Choroid plexus epithelial cell (primary cell): ENCODE measurements around the gene SDCBP2.
A peak's percentile ranks its signal among the peaks of the same experiment; 100 is the strongest.

Experiments
- DNase-seq: peaks from one replicate; pipeline ENCODE4 v3.0.0-alpha.2; 2010; ENCODE audit warnings: low read depth
- H3K4me3 ChIP-seq: 2 replicates; pipeline ENCODE4 v1.5.1; 2011; ENCODE audit warnings: low read depth, mild to moderate bottlenecking, control low read depth, low read length, moderate library complexity
- CTCF ChIP-seq: conservative IDR thresholded peaks from 2 replicates; pipeline ENCODE4 v1.5.1; 2011; ENCODE audit warnings: low read depth, mild to moderate bottlenecking, control low read depth, inconsistent platforms, low read length, moderate library complexity

Gene SDCBP2

DNA sequence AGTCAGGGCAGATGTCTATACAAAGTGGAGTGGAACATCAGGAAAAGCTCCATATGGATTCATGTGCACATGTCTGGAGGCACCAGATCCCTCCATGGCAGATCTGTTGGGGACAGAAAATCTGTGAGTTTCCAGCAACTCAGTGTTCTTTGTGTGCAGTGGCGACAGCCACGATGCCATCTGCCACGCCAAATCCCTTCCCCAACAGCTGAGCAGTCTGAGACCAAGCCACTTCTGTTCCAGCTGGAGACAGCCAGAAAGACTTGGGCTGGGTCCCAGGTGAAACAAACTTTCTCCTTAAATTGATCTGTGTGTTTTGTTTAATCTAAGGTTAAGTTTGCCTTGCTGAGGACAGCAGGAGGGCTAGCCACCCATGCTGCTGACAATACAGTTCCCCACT is 41.0 kb upstream of the SDCBP2 start:
- H3K4me3 ChIP-seq, result no peak overlapping the region
- no peak for TF ChIP-seq CTCF
- DNase-seq, result no peak

DNA sequence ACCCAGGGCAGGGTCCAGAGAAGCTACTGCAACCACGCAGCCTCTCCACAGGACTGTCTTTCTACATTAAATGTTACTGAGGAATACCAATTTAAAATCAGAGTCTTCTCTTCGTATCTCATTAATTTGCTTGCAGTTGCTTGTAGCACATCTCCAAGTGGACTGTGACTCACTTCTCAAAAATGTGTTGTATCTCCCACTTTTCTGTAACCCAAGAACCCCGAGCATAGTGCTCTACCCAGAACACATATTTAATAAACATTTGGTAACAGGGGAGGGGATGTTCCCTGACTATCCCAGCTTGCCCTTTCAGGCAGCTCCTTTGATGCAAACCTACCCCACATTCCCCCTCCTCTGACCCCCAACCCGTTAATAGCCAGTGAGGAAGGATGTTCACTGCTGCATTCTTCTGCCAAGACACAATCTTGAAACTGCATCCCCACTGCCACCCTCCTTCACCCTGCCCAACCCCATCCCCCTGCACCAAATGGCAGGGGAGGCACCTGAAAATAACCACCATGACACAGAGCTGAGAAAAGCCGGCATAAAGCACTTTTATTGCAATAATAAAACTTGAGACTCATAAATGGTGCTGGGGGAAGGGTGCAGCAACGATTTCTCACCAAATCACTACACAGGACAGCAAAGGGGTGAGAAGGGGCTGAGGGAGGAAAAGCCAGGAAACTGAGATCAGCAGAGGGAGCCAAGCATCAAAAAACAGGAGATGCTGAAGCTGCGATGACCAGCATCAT is 39.7 kb upstream of the SDCBP2 start:
- DNase-seq, result peak; percentile 81
- TF ChIP-seq CTCF, result no peak
- H3K4me3 ChIP-seq, result no peak overlapping the region

- no peak for DNase-seq
- TF ChIP-seq CTCF, result no peak
- H3K4me3 ChIP-seq, result no peak overlapping the region
These were observed 38.5 kb upstream of the SDCBP2 start for GRCh38 chr20:1367479-1367878.

DNA sequence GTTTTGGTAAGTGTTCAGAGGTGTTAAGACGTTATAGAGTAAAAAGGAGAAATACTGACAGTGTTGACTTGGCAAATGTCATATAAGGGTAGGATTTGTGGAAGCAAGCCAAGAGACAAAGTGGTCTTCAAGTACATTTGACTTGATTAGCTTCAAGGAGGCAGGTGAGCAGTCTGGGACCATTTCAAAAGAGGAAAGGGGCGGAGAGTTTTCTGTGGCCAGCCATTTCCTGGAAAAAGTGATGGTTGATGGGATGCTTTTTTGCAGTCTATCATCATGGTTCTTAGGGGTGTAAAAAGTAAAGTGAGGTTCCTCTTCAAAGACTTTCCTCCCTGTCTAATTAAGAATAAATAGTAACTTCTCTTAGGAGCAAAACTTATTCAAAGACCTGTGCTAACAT is 35.2 kb upstream of the SDCBP2 start:
- H3K4me3 ChIP-seq, result no peak overlapping the region
- no peak for DNase-seq
- TF ChIP-seq CTCF, result no peak

DNA sequence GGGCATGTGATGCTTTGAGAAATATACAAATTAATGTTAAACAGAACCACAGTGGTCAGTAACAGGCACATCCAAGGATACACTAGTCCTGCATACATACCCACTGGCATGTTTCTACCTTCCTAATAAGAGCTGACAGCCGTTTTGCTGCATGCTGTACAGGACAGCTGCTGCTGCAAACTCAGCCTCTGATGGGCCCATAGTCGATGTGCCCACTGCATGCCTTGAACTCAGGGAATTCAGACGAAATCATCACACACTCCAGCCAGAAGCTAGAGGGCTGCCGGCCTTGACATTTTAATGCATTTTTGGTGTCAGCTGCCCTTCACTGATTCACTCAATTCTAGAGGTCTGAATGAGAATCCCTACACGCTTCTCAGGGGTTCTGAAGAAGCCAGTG is 34.6 kb upstream of the SDCBP2 start:
- H3K4me3 ChIP-seq, result no peak overlapping the region
- no peak for DNase-seq
- no peak for TF ChIP-seq CTCF

DNA sequence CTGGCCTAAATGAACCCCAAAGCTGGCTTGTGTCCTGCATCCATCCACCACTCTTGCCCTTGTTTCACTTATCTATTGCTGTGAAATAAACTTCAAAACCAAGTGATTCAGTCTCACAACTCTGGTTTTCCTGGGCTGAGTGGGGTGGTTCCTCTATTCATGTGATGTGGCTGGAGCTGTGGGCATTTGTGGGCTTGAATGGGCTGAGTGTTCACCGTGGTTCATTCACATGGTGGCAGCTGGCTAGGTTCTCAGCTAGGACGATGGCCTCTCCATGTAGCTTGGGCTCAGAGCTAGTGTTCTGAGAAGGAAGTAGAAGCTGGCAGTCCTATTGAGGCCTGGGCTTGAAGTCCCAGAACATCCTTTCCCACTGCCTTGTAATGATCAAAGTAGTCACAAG is 33.5 kb upstream of the SDCBP2 start:
- H3K4me3 ChIP-seq, result no peak overlapping the region
- no peak for DNase-seq
- TF ChIP-seq CTCF, result no peak
